Neuronal stem cell (in vitro differentiated cells): Measurements from ENCODE around the gene SMAD6.

Experiments used
- DNase-seq: peaks from one replicate; pipeline ENCODE4 v3.0.0-alpha.2; 2013; ENCODE audit warnings: low spot score
- H2AFZ ChIP-seq: one replicate; pipeline ENCODE4 v1.6.1; 2013; ENCODE audit warnings: mild to moderate bottlenecking, low read length, inconsistent platforms
- H2AK5ac ChIP-seq: 2 replicates; pipeline ENCODE4 v1.6.1; 2013; ENCODE audit warnings: low read depth, mild to moderate bottlenecking, inconsistent platforms, low read length, moderate library complexity, mixed read lengths
- H2BK120ac ChIP-seq: 2 replicates; pipeline ENCODE4 v1.6.1; 2013; ENCODE audit warnings: low read depth, mild to moderate bottlenecking, inconsistent platforms, low read length, moderate library complexity, mixed read lengths
- H2BK12ac ChIP-seq: one replicate; pipeline ENCODE4 v1.6.1; 2013; ENCODE audit warnings: low read length, inconsistent platforms
- H2BK15ac ChIP-seq: 2 replicates; pipeline ENCODE4 v1.6.1; 2013; ENCODE audit warnings: mild to moderate bottlenecking, low read length, inconsistent platforms, mixed read lengths
- H2BK5ac ChIP-seq: one replicate; pipeline ENCODE4 v1.6.1; 2013; ENCODE audit warnings: inconsistent platforms, mild to moderate bottlenecking, low read length, moderate library complexity
- H3K14ac ChIP-seq: one replicate; pipeline ENCODE4 v1.6.1; 2013; ENCODE audit warnings: low read length, inconsistent platforms
- H3K18ac ChIP-seq: 2 replicates; pipeline ENCODE4 v1.6.1; 2013; ENCODE audit warnings: low read length, inconsistent platforms
- H3K23ac ChIP-seq: 2 replicates; pipeline ENCODE4 v1.6.1; 2013; ENCODE audit warnings: low read depth, mild to moderate bottlenecking, mixed read lengths, low read length, inconsistent platforms; ENCODE audit not compliant: poor library complexity
- H3K27ac ChIP-seq: replicated peaks from 3 replicates; pipeline ENCODE4 v1.5.1; 2013; ENCODE audit warnings: low read length, inconsistent platforms
- H3K27me3 ChIP-seq, 3 experiments: 2 replicates each; pipeline ENCODE4 v1.6.1; 2013; ENCODE audit warnings: low read length in 3 of 3, mild to moderate bottlenecking in 2 of 3, inconsistent platforms in 1 of 3, low read depth in 1 of 3, mixed read lengths in 1 of 3, moderate library complexity in 1 of 3; ENCODE audit not compliant: control insufficient read depth in 3 of 3, insufficient read depth in 3 of 3
- H3K36me3 ChIP-seq, 2 donors: replicated peaks in 1 of 2; 2 replicates each; pipeline ENCODE4 v1.6.1; 2013; ENCODE audit warnings: low read length in 2 of 2; ENCODE audit not compliant: control insufficient read depth in 2 of 2, insufficient read depth in 2 of 2
- H3K4ac ChIP-seq: 2 replicates; pipeline ENCODE4 v1.6.1; 2013; ENCODE audit warnings: inconsistent platforms, mild to moderate bottlenecking, low read length, moderate library complexity
- H3K4me1 ChIP-seq, 2 donors: 1 replicate in 1 of 2; 2 replicates in 1 of 2; pipeline ENCODE4 v1.6.1; 2013; ENCODE audit warnings: low read length in 2 of 2, low read depth in 1 of 2; ENCODE audit not compliant: control insufficient read depth in 2 of 2, insufficient read depth in 1 of 2
- H3K4me2 ChIP-seq: one replicate; pipeline ENCODE4 v1.6.1; 2013; ENCODE audit warnings: mild to moderate bottlenecking, low read length, inconsistent platforms; ENCODE audit not compliant: insufficient read depth, poor library complexity, severe bottlenecking
- H3K4me3 ChIP-seq, 2 donors: 2 replicates each; pipeline ENCODE4 v1.5.1; 2013; ENCODE audit warnings: low read length in 2 of 2, mild to moderate bottlenecking in 2 of 2, inconsistent platforms in 1 of 2, moderate library complexity in 1 of 2
- H3K79me1 ChIP-seq: one replicate; pipeline ENCODE4 v1.6.1; 2013; ENCODE audit warnings: low read depth, mild to moderate bottlenecking, inconsistent platforms, low read length, moderate library complexity
- H3K9ac ChIP-seq: one replicate; pipeline ENCODE4 v1.6.1; 2013; ENCODE audit warnings: mild to moderate bottlenecking, low read depth, low read length, inconsistent platforms; ENCODE audit not compliant: poor library complexity
- H3K9me3 ChIP-seq, 2 donors: replicated peaks in 1 of 2; 2 replicates each; pipeline versions ENCODE3 to v1.6.1; 2013; ENCODE audit warnings: low read length in 2 of 2, mild to moderate bottlenecking in 2 of 2, inconsistent platforms in 1 of 2, low read depth in 1 of 2, mixed read lengths in 1 of 2, moderate library complexity in 1 of 2; ENCODE audit not compliant: control insufficient read depth in 2 of 2, insufficient read depth in 1 of 2
- H4K8ac ChIP-seq: one replicate; pipeline ENCODE4 v1.6.1; 2013; ENCODE audit warnings: low read depth, mild to moderate bottlenecking, inconsistent platforms, low read length, moderate library complexity
- H4K91ac ChIP-seq: one replicate; pipeline ENCODE4 v1.6.1; 2013; ENCODE audit warnings: low read length, low read depth, mild to moderate bottlenecking, inconsistent platforms; ENCODE audit not compliant: poor library complexity
- WGBS, 2 donors: extraction: QIAGEN DNeasy Blood & Tissue Kit; methylation state at CpG; one replicate each; pipeline ENCODE4 v1.1.7; 2013; ENCODE audit warnings: missing lambda C conversion rate in 2 of 2, mixed read lengths in 1 of 2; ENCODE audit not compliant: insufficient read length in 2 of 2, insufficient replicate concordance in 1 of 2; ENCODE audit errors: extremely low coverage in 2 of 2; 5-methylcytosine and 5-hydroxymethylcytosine counted together

SMAD6 gene

DNA sequence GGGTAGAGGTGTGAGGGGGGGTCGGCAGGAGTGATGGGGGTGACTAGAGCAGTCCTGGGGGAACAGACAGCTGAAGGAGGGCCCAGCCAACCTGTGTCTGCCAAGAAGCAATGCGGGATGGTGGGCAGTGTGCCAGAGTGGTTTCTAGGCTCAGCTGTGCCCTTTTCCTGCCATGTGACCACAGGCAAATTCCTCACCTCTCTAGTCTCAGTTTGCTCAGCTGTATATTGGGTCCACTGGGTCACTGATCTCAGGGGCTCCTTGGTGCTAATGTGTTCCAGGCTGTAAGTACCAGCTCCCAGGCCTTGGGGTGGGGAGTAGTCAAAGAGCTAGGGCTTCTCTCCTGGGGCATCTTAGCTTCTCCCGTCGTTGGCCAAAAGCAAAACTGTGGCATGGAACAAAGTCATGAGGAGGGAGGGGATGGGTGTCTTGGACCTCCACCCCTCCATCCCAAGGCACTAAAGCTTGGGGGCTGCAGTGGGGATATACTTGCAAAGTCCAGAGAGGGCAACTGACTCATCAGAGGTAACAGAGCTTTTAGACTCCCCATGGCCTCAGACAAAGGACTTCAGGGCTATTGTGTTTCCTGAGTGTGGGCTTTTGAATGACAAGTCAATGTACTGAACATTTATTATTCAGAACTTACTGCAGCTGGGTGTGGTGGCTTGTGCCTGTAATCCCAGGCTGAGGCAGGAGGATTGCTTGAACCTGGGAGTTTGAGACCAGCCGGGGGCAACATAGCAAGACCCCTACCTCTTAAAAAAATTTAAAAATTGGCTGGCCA lies 20.9 kb downstream of the SMAD6 start:
- DNase-seq: no peak
- Histone ChIP-seq H3K27me3 (no peaks in the 10 kb centered on the region), H3K4me2 (no peak overlapping the region), H3K27ac (no peak overlapping the region), H4K8ac (no peak overlapping the region), H2BK15ac (no peak overlapping the region), H3K23ac (no peak overlapping the region), H2AFZ (no peak overlapping the region), H3K4me3 (no peak overlapping the region), H3K36me3 (peaks cover 0 to 9% of the 10 kb centered on the region in 2 donors), H3K14ac (no peak overlapping the region), H2AK5ac (no peak overlapping the region), H3K79me1 (no peaks in the 10 kb centered on the region), H2BK120ac (no peak overlapping the region), H4K91ac (no peak overlapping the region), H3K18ac (no peak overlapping the region), H3K9me3 (no peaks in the 10 kb centered on the region), H2BK12ac (no peak overlapping the region), H3K4me1 (peaks cover 4 to 5% of the 10 kb centered on the region in 2 donors), H2BK5ac (no peak overlapping the region), H3K9ac (no peak overlapping the region), H3K4ac (no peak overlapping the region)
- no CpG with 5 or more reads among the region's 5 CpGs for WGBS, 2 donors

DNA sequence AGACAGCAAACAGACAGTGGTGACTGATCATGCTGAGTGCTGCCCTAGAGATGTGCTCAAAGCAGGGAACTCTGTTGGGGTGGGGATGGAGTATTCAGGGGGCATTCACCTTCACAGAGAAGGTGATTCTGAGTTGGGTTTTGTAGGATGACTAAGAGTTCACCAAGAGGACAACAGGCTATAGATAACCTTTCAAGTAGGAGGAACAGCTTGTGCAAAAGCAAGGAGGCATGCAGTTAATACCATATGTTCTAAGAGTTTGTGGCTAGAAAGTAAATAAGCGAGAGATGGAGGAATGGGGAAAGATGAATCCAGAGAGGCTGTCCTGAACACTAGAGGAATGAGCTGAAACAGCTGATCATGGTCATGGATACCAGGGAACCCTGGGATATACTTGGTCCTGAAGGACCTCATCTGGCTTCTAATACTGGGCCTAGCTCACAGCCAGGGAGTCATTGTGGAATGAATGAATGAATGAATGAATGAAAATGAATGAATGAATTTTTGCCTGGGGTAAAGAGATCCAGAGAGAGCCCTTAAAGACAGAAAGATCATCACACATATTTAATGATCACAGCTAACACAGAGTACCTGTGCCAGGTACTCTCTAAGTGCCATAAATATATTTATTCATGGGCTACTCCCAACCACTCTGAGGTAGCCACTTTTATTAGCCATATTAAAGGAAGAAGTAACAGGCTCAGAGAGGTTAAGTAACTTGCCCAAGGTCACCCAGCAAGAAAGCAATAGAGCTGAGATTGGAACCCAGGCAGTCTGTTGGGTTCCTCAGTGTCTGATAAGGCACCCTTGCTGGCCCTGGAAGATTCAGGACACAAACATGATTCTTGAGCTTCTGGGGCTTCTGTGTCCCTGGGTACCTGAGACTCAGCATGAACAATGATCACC lies 22.0 kb downstream of the SMAD6 start:
- no peak overlapping the region for H2BK12ac ChIP-seq
- WGBS, 2 donors: no CpG with 5 or more reads among the region's 1 CpG
- peaks cover 0 to under 1% of the 10 kb centered on the region in 2 donors for H3K36me3 ChIP-seq
- H2BK15ac ChIP-seq: no peak overlapping the region
- H3K4me3 ChIP-seq: no peak overlapping the region
- H3K4me1 ChIP-seq: peaks cover 2 to 7% of the 10 kb centered on the region in 2 donors
- no peaks in the 10 kb centered on the region for H3K79me1 ChIP-seq
- no peak overlapping the region for H3K4me2 ChIP-seq
- H2BK120ac ChIP-seq: no peak overlapping the region
- H3K27ac ChIP-seq: no peak overlapping the region
- no peak overlapping the region for H3K18ac ChIP-seq
- no peak overlapping the region for H4K91ac ChIP-seq
- H2AK5ac ChIP-seq: no peak overlapping the region
- DNase-seq: no peak
- H4K8ac ChIP-seq: no peak overlapping the region
- H3K4ac ChIP-seq: no peak overlapping the region
- H3K27me3 ChIP-seq: no peaks in the 10 kb centered on the region
- H2AFZ ChIP-seq: no peak overlapping the region
- no peak overlapping the region for H3K14ac ChIP-seq
- H3K9ac ChIP-seq: no peak overlapping the region
- no peaks in the 10 kb centered on the region for H3K9me3 ChIP-seq
- no peak overlapping the region for H2BK5ac ChIP-seq
- no peak overlapping the region for H3K23ac ChIP-seq

DNA sequence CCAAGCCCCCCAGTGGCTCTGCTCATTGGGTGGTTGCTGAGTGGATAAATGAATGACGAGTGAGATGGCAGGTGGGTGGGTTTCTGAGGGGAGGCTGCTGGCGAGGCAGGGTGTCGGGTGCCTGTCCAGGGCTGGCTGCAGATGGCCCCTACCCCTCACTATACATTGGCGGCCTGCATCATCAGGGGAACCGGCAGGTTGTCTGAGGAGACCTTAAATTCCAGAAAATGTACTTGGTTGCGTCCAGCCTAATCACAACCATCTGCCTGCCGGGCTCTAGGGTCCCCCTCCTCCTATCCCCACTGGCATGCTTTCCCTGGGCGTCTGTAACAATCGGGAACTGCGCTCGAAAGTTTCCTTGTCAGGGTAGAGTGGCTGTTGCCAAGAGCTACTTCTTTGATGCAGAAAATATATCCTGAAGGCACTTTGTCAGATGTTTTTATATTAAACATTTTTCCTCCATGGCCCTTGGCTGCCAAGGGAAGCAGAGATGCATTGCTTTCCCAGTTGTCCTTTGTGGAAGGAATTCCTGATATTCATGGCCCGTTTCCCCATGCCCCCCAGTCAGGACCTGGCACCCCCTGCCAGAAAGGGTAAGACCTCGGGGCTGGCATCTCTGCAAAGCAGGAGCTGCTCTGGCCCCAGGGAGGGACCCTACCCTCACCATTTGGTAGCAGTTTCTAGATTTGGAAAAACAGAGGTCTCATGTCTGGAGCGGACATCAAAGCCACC lies 22.9 kb downstream of the SMAD6 start:
- Histone ChIP-seq H2BK12ac (no peak overlapping the region), H3K4me2 (no peak overlapping the region), H3K4me1 (peaks cover 5 to 14% of the 10 kb centered on the region in 2 donors), H2BK120ac (no peak overlapping the region), H3K27ac (no peak overlapping the region), H3K4ac (no peak overlapping the region), H2AFZ (no peak overlapping the region), H3K36me3 (no peaks in the 10 kb centered on the region), H3K18ac (no peak overlapping the region), H3K27me3 (peaks cover 0 to under 1% (median 0%) of the 10 kb centered on the region in 3 experiments), H3K14ac (no peak overlapping the region), H4K91ac (no peak overlapping the region), H3K4me3 (no peak overlapping the region), H2BK15ac (no peak overlapping the region), H3K9ac (no peak overlapping the region), H2BK5ac (no peak overlapping the region), H3K23ac (no peak overlapping the region), H3K9me3 (no peaks in the 10 kb centered on the region), H3K79me1 (no peaks in the 10 kb centered on the region), H2AK5ac (no peak overlapping the region), H4K8ac (no peak overlapping the region)
- WGBS, 2 donors: no CpG with 5 or more reads among the region's 14 CpGs
- DNase-seq: no peak

DNA sequence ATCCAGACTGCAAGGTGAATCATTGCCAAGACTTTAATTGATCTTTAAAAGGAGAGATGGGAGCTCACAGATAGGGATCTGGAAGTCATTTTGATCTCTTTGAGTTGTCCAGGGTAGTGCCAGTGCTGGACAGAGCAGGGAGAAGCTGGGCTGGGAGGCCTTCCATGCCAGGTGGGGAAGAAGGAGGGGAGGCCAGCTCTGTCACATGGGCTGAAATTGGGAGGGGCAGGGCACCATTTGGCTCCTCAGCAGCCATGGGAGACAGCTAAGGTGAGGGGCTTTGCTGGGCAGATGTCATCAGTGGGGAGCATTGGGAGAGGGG lies 23.4 kb downstream of the SMAD6 start:
- Histone ChIP-seq H3K18ac (peak overlapping the region; percentile 30), H2AK5ac (peak overlapping the region; percentile 67), H4K91ac (no peak overlapping the region), H2AFZ (no peak overlapping the region), H3K4me1 (peaks cover 9 to 16% of the 10 kb centered on the region in 2 donors), H4K8ac (no peak overlapping the region), H3K27ac (no peak overlapping the region), H3K4me2 (no peak overlapping the region), H3K14ac (no peak overlapping the region), H3K4ac (no peak overlapping the region), H3K9ac (no peak overlapping the region), H2BK5ac (no peak overlapping the region), H3K4me3 (no peak overlapping the region), H3K9me3 (no peaks in the 10 kb centered on the region), H2BK15ac (no peak overlapping the region), H3K23ac (no peak overlapping the region), H3K79me1 (no peaks in the 10 kb centered on the region), H3K36me3 (no peaks in the 10 kb centered on the region), H3K27me3 (peaks cover 0 to 2% (median 0%) of the 10 kb centered on the region in 3 experiments), H2BK12ac (no peak overlapping the region), H2BK120ac (no peak overlapping the region)
- DNase-seq: no peak
